GM18520 (cell line): ENCODE results near the gene POLA1.

Experiments
- ATAC-seq: cut with Tn5 transposase; IDR thresholded peaks from one replicate; pipeline ENCODE4 v1.9.1; 2021; ENCODE audit not compliant: unreplicated experiment

The POLA1 gene

DNA sequence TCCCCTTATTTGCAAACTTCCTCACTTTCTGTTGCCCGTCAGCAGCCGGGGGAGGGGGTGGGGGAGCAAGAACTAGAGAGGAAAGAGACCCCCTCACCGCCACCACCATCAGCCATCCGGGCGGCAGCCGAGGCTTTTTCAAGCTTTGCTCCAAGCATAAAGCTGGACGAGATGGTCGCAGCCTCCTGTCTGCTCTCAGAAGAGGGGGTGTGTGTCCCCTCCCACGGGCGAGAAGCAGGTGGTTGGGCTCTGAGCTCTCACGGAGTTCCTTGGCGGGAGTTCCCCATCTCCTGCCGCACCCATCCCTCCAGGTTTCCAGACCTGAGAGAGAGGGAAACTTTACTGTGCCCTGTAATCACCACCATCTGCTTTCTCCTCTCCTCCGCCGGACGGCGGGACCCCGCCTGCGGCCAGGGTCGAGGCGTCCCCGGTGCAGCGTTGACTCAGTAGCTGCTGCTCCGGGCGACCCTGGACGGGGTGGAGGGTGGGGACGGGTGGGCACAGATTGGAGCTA lies 326.7 kb downstream of the POLA1 start:
- no peak for ATAC-seq

DNA sequence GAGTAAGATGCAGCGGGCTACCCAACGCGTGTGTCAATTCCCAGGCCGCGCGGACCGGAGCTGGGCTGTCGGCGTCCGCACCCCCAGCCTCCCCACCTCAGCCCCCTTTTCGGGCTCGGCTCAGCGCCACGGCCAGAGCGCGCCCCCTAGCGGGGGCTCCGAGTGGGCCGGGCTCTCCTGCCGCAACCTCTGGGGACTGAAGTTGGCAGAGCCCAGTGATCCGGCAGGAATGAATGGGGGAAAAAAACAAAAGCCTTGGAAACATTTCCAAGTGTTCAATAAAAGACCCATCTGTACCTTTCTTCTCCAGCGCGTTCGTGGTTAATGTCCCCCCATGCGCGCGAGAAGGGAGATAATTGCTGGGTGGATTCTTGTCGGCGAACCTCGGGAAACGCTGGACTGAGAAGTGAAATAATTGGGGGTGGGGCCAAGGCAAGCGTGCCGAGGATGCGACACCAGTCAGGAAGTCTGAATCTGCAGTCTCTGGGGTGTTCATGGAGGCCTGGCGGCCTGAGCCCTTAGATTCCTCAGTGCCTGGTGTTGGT lies 327.3 kb downstream of the POLA1 start:
- no peak for ATAC-seq

DNA sequence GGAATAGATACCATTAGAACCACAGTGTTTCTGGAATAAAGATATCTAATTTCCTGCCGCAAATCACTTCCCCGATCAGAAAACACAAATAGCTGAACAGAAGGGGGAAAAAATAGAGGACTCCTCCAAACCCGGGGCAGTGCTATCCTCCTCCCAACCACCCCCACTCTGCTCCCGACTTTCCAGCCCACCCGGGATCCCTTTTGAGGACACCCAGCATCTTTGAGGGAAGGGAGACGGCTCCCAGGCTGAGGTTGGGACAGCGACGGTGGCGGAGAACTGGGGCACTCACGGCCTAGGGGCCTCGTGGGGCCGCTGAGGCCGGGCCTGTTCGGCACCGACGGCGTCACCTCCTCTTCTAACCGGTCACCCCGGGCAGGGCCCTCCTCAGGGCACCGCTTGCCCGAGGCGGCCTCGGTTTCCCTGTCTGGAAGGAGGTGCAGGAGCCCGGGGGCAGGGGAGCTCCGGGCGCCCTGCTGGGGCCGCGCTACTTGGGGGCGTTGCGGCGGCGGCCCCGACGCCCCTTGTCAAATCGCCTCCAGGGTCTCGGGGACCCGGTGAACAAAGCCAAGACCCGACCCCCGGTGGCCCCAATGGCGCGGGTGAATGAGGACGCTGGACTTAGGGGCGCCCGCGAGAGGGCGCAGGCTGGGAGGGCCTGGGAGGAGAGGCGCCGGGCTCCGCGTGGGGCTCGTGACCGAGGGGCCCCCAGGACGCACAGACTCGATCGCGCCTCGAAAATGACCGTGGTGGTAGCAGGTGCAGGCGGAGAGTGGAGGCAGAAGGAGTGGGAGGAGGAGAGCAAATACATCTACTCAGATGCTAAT lies 329.0 kb downstream of the POLA1 start:
- ATAC-seq: no peak

DNA sequence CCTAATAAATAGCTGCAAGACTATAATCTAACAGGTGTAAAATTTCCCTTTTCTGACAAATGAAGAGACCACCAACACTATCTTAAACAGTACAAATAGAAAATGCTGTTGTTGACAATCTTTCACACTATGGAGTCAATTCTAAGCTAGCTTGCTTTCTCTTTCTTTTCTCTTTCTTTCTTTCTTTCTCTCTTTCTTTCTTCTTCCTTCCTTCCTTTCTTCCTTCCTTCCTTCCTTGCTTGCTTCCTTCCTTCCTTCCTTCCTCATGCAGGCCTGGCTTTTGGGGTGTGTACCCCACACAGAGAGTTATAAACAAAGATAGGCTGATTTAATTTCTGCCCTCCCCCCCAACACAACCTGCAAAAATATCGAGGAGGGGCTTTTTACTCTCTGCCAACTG lies 330.2 kb downstream of the POLA1 start:
- ATAC-seq: no peak

DNA sequence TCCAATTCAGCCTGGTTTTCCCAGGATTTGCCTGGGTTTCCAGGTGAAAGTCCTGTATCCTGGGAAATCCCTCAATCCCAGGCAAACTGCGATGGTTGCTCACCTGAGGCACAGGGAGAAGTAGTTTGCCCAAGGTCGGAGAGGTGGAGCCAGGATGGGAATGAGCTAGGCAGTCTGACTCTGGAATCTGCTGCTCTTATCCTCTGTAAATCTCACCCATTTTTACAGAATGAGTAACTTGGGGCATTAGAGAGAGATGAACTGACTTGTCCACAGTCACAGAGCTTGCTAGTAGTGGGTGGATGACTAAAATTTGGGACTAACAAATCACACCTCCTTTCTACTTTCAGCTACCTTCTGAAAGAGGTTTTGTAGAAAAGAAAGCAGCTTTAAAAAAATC lies 331.9 kb downstream of the POLA1 start:
- no peak for ATAC-seq

DNA sequence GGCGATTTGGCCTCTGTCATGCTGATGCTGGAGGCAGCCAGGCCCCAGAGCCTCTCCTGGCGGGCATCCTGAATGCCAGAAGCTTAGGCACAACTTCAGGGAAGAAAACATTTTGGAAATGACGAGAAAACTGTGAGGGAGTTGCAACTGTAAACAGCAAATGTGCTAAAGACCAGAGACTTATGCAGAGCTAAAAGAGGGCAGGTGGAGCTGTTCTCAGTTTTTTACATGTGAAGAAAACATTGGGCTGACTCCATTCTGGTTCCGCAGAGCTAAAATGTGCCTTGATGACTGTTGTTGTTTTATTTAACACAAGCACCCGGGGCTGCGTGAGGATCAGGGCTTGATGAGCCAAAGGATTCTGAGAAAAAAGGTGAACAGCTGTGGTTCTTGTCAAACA lies 332.9 kb downstream of the POLA1 start:
- no peak for ATAC-seq

DNA sequence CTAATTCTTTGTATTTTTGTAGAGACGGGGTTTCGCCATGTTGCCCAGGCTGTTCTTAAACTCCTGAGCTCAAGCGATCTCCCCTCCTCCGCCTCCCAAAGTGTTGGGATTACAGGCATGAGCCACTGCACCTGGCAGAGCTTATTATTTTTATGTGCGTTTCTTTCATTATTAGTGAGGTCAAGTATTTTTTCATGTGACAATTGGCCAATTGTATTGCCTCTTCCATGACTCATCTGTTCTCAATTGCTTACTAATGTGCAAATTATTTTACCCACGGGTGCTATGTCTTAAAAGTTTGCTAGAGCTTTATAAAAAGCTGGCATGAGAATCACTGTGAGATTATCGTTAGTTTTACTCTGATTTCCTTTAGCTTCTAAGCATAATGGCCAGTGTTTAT lies 335.0 kb downstream of the POLA1 start:
- no peak for ATAC-seq

DNA sequence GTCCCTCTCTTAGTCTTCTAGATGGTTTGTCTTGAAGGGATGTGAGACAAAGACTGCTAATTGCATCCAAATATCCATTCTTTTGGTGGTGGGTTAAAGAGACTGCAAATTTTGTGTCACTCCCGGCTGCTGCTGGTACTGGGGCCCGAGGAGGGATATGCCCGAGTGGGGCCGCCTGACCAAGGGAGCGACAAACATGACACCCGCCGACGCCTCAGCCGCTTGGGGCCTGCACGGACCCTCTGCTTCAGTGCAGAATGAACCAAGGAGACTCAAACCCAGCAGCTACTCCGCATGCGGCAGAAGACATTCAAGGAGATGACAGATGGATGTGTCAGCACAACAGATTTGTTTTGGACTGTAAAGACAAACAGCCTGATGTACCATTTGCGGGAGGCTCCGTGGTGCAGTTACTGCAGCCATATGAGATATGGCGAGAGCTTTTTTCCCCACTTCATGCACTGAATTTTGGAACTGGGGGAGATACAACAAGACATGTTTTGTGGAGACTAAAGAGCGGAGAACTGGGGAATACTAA lies 335.6 kb downstream of the POLA1 start:
- no peak for ATAC-seq

DNA sequence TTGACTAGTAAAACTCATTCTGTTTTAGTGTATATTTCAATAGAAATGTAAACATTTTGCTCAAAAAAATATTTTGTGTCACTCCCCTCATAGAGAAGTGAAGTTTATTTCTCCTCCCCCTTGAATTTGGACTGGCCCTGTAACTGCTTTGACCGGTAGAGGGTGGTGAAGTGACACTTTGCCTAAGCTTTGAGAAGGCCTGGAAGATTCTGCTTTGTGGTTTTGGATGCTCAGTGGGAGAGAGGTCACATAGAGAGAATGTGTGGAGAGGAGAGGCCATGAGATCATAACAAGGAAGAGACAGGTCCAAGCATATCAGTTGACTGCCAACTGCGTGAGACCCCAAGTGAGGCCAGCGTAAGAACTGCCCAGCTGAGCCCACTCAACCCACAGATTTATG lies 341.2 kb downstream of the POLA1 start:
- no peak for ATAC-seq

DNA sequence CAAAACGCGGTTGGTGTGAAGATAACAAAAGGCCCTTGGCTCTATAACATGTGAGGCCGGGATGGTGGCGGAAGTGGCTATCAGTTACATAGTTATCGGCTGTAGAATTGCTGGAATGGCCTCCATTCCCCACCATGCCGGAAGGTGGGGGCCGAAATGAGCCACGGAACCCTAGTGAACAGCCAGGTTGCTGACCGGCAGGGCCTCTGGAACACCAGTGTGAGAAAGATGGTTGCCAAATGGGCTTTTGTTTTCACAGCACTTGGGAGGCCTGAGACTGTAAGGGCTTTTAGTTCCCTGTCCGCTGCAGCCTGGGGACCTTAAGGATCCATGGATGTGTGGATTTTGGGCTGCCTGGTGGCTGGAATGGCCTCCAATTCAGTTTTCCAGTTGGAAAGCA lies 345.3 kb downstream of the POLA1 start:
- ATAC-seq: no peak

DNA sequence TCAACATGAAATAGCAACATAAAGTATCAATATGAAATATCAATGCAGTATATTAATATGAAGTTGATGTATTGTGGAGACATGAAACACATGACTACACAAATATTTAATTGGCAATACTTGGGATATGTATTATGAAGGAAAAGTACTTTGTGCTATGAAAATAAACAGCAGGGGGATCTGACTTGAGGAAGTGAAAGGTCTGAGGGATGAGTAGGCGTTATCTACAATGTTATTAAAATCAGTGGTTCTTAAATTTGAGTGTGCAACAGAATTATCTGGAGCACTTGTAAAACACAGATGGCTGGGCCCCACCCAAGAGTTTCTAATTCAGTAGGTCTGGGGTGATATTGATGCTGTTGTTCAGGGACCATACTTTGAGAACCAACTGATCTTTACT lies 349.5 kb downstream of the POLA1 start:
- ATAC-seq: no peak
